GM12892 (cell line): ENCODE measurements around the gene WDR17.

ENCODE experiments used
- DNase-seq: peaks from one replicate; pipeline ENCODE4 v3.0.0; 2011; ENCODE audit not compliant: insufficient read length
- FAIRE-seq: peaks from 2 replicates; lab custom pipeline; 2011; peaks lifted over from hg19 to GRCh38; lab: Jason Lieb, UNC
- POLR2A ChIP-seq: IDR thresholded peaks from 2 replicates; pipeline ENCODE4 v1.6.1; 2011; ENCODE audit warnings: low read depth, low read length, control low read depth
- POLR2AphosphoS5 ChIP-seq: IDR thresholded peaks from 2 replicates; pipeline ENCODE4 v1.6.1; 2011; ENCODE audit warnings: low read depth, low read length, control low read depth
- TAF1 ChIP-seq: IDR thresholded peaks from 2 replicates; pipeline ENCODE4 v1.6.1; 2011; ENCODE audit warnings: low read depth, mild to moderate bottlenecking, control low read depth, low read length, borderline replicate concordance

The WDR17 gene

GRCh38 chr4:176043838-176044588, 21.6 kb upstream of the WDR17 start:
- no peak for DNase-seq
- no peak for TF ChIP-seq POLR2A
- TF ChIP-seq POLR2AphosphoS5: no peak
- no peak for TF ChIP-seq TAF1
- no peak for FAIRE-seq

- DNase-seq (no peak), FAIRE-seq (no peak)
- TF ChIP-seq POLR2A (no peak), TAF1 (no peak), POLR2AphosphoS5 (no peak)
Measured at GRCh38 chr4:176044589-176044951, 21.1 kb upstream of the WDR17 start.

- FAIRE-seq (peak; percentile 38), DNase-seq (no peak)
- TF ChIP-seq POLR2AphosphoS5 (no peak), TAF1 (no peak), POLR2A (no peak)
Measured at GRCh38 chr4:176048631-176049030, 17.0 kb upstream of the WDR17 start.

GRCh38 chr4:176052744-176053143, 12.9 kb upstream of the WDR17 start:
- TF ChIP-seq POLR2AphosphoS5 (no peak), POLR2A (no peak), TAF1 (no peak)
- FAIRE-seq (peak; percentile 86), DNase-seq (no peak)

- no peak for DNase-seq
- no peak for FAIRE-seq
- no peak for TF ChIP-seq POLR2AphosphoS5
- TF ChIP-seq TAF1: no peak
- no peak for TF ChIP-seq POLR2A
Measured at GRCh38 chr4:176053785-176054184, 11.9 kb upstream of the WDR17 start.

- no peak for TF ChIP-seq POLR2A
- FAIRE-seq (no peak), DNase-seq (no peak)
Measured at GRCh38 chr4:176054942-176055341, 10.7 kb upstream of the WDR17 start.

- TF ChIP-seq POLR2AphosphoS5 (no peak), POLR2A (no peak), TAF1 (no peak)
- no peak for FAIRE-seq
- DNase-seq: no peak
Measured at GRCh38 chr4:176063718-176064117, 1.9 kb upstream of the WDR17 start.

GRCh38 chr4:176064539-176064938, 1.1 kb upstream of the WDR17 start:
- TF ChIP-seq POLR2AphosphoS5 (no peak), TAF1 (no peak)
- no peak for FAIRE-seq

GRCh38 chr4:176066757-176067156, 1.1 kb downstream of the WDR17 start:
- no peak for TF ChIP-seq POLR2AphosphoS5

More at GRCh38 chr4:176064539-176064938, 1.1 kb upstream of the WDR17 start:
- DNase-seq: no peak

GRCh38 chr4:176077561-176077960, 11.9 kb downstream of the WDR17 start:
- TF ChIP-seq POLR2A: no peak
- TF ChIP-seq TAF1: no peak
- no peak for TF ChIP-seq POLR2AphosphoS5
- DNase-seq (no peak), FAIRE-seq (no peak)

More at GRCh38 chr4:176066757-176067156, 1.1 kb downstream of the WDR17 start:
- FAIRE-seq: no peak
- DNase-seq: no peak

GRCh38 chr4:176084769-176085168, 19.1 kb downstream of the WDR17 start:
- TF ChIP-seq POLR2A: no peak
- TF ChIP-seq TAF1: no peak
- no peak for TF ChIP-seq POLR2AphosphoS5
- peak; percentile 40 for FAIRE-seq
- DNase-seq: no peak

GRCh38 chr4:176090115-176090514, 24.5 kb downstream of the WDR17 start:
- FAIRE-seq: no peak
- DNase-seq: no peak
- no peak for TF ChIP-seq POLR2AphosphoS5
- TF ChIP-seq TAF1: no peak
- TF ChIP-seq POLR2A: no peak
